OCI-LY7 (cell line): ENCODE data around the gene RNF183. TPM values are rescaled to one million over a fixed set of nuclear protein-coding genes. Genes with fewer than 3 reads are reported as not detected.

Experiments used
- BruUV-seq: library from RNA; stranded (reverse); fragments of 400-500 nt; replicated peaks from 2 replicates; lab custom pipeline; 2021; lab: Mats Ljungman, UMichigan
- CTCF ChIA-PET: fragments of 300-600 bp; sonication (Branson Sonifier 250); formaldehyde crosslinking; loops from one replicate; lab custom pipeline; 2022; ENCODE audit warnings: antibody characterized with exemption; ENCODE audit not compliant: unreplicated experiment; lab: Charles Lee
- POLR2A ChIA-PET: fragments of 300-600 bp; sonication (Branson Sonifier 250); formaldehyde crosslinking; loops from one replicate; lab custom pipeline; 2022; ENCODE audit warnings: antibody characterized with exemption; lab: Charles Lee
- DNase-seq: peaks from one replicate; pipeline ENCODE4 v3.0.0-alpha.2; 2015; ENCODE audit warnings: low spot score
- H2AFZ ChIP-seq: fragments of 200-600 bp; sonication (generic), shearing (Covaris generic); 2 replicates; pipeline ENCODE4 v1.6.1; 2014; ENCODE audit warnings: mild to moderate bottlenecking, antibody characterized with exemption, low read length, moderate library complexity
- H3K27ac ChIP-seq: fragments of 200-600 bp; sonication (generic); 2 replicates; pipeline ENCODE4 v1.5.1; 2014; ENCODE audit warnings: mixed run types, low read depth, mild to moderate bottlenecking, moderate library complexity, low read length, inconsistent platforms; ENCODE audit not compliant: poor library complexity, severe bottlenecking
- H3K36me3 ChIP-seq: fragments of 200-600 bp; sonication (generic); 2 replicates; pipeline ENCODE4 v1.6.1; 2014; ENCODE audit warnings: mild to moderate bottlenecking, antibody characterized with exemption, low read length, moderate library complexity, mixed read lengths; ENCODE audit not compliant: insufficient read depth
- H3K4me1 ChIP-seq: fragments of 200-600 bp; sonication (generic); 2 replicates; pipeline ENCODE4 v1.5.1; 2014; ENCODE audit warnings: mild to moderate bottlenecking, low read length; ENCODE audit not compliant: insufficient read depth, poor library complexity, severe bottlenecking
- H3K4me2 ChIP-seq: fragments of 200-600 bp; sonication (generic); 2 replicates; pipeline ENCODE4 v1.6.1; 2014; ENCODE audit warnings: mild to moderate bottlenecking, low read length
- H3K4me3 ChIP-seq: fragments of 200-600 bp; sonication (generic); 2 replicates; pipeline ENCODE4 v1.5.1; 2014; ENCODE audit warnings: mild to moderate bottlenecking, low read depth, low read length; ENCODE audit not compliant: poor library complexity, severe bottlenecking
- H3K79me2 ChIP-seq: fragments of 200-600 bp; sonication (generic); 2 replicates; pipeline ENCODE4 v1.6.1; 2016; ENCODE audit warnings: low read depth, mild to moderate bottlenecking, low read length, moderate library complexity, mixed read lengths; ENCODE audit not compliant: insufficient read depth
- H3K9me2 ChIP-seq: fragments of 200-600 bp; sonication (generic); 2 replicates; pipeline ENCODE4 v1.6.1; 2016; ENCODE audit warnings: mild to moderate bottlenecking, low read length, mixed read lengths; ENCODE audit not compliant: insufficient read depth
- H3K9me3 ChIP-seq: fragments of 200-600 bp; sonication (generic); 2 replicates; pipeline ENCODE4 v1.6.1; 2014; ENCODE audit warnings: mild to moderate bottlenecking, mixed run types, low read length, mixed read lengths
- H4K20me1 ChIP-seq: fragments of 200-600 bp; sonication (generic); 2 replicates; pipeline ENCODE4 v1.6.1; 2014; ENCODE audit warnings: mild to moderate bottlenecking, antibody characterized with exemption, low read length, moderate library complexity, mixed read lengths; ENCODE audit not compliant: insufficient read depth
- CTCF ChIP-seq: fragments of 200-600 bp; sonication (generic); conservative IDR thresholded peaks from 2 replicates; pipeline ENCODE4 v1.5.1; 2014; ENCODE audit warnings: mild to moderate bottlenecking, antibody characterized with exemption, low read length, moderate library complexity, mixed read lengths
- EZH2phosphoT487 ChIP-seq: fragments of 200-600 bp; sonication (generic); IDR thresholded peaks from 2 replicates; pipeline ENCODE4 v1.6.1; 2018; ENCODE audit warnings: low read depth, borderline replicate concordance, mild to moderate bottlenecking, mixed run types, antibody characterized with exemption, low read length, moderate library complexity, mixed read lengths
- intact Hi-C: fragments of 100-400 bp; cut with micrococcal nuclease; formaldehyde crosslinking; loops from one replicate; pipeline ENCODE4 v1.10.0; 2022; ENCODE audit not compliant: unreplicated experiment
- total RNA-seq, 2 experiments: library from RNA; depleted of rRNA in 1 of 2; stranded (reverse); fragments of >200 nt in 1 of 2; shearing (Covaris generic) in 1 of 2; gene quantifications; 2 replicates each; pipeline ENCODE4 v1.2.3, GENCODE V29; 2014 to 2022

RNF183 gene
- total RNA-seq, 2 experiments from 2014 or later = not detected

- Histone ChIP-seq H3K79me2 (no peaks in the 10 kb centered on the region), H4K20me1 (no peaks in the 10 kb centered on the region), H3K4me2 (no peak overlapping the region), H3K4me1 (peaks cover 5% of the 10 kb centered on the region), H3K9me3 (no peaks in the 10 kb centered on the region), H3K36me3 (no peaks in the 10 kb centered on the region), H3K9me2 (no peaks in the 10 kb centered on the region), H3K4me3 (no peak overlapping the region), H3K27ac (no peak overlapping the region), H2AFZ (no peak overlapping the region)
- intact Hi-C loops = no loop called here
- no peak for DNase-seq
- POLR2A ChIA-PET = interaction anchor here (0.5 to 1.1 kb wide), 5 partner anchors 10 to 914 kb away, joined by 3 to 5 read pairs (median 4); no protein-coding TSS in a partner anchor
- TF ChIP-seq EZH2phosphoT487 = no peak
- TF ChIP-seq CTCF = no peak
- BruUV-seq = no TSS peak
- CTCF ChIA-PET = no interaction called here
Observed at GRCh38 chr9:113345190-113345589, 42.0 kb upstream of the RNF183 start.

GRCh38 chr9:113343732-113344231 lies 40.6 kb upstream of the RNF183 start:
- no peaks in the 10 kb centered on the region for H3K36me3 ChIP-seq
- TF ChIP-seq CTCF = no peak
- TF ChIP-seq EZH2phosphoT487 = no peak
- no peaks in the 10 kb centered on the region for H3K79me2 ChIP-seq
- BruUV-seq = no TSS peak
- H3K4me2 ChIP-seq = no peak overlapping the region
- no peaks in the 10 kb centered on the region for H3K9me3 ChIP-seq
- CTCF ChIA-PET = no interaction called here
- H3K4me3 ChIP-seq = no peak overlapping the region
- DNase-seq = no peak
- no peak overlapping the region for H3K27ac ChIP-seq
- intact Hi-C loops = loop anchor here (5.0 kb wide), 1 partner anchor 59 kb away; the partner anchor contains the start of gene ALAD
- POLR2A ChIA-PET = interaction anchor here (1.0 kb wide), 2 partner anchors 15 to 69 kb away, joined by 4 to 6 read pairs; no protein-coding TSS in a partner anchor
- no peaks in the 10 kb centered on the region for H3K4me1 ChIP-seq
- no peaks in the 10 kb centered on the region for H4K20me1 ChIP-seq
- H2AFZ ChIP-seq = no peak overlapping the region
- H3K9me2 ChIP-seq = no peaks in the 10 kb centered on the region

- ChIA-PET CTCF (no interaction called here), POLR2A (no interaction called here)
- no TSS peak for BruUV-seq
- intact Hi-C loops = loop anchor here (5.0 kb wide), 1 partner anchor 60 kb away; the partner anchor contains the start of gene ALAD
- H3K36me3 ChIP-seq = no peaks in the 10 kb centered on the region
- H3K79me2 ChIP-seq = no peaks in the 10 kb centered on the region
- H2AFZ ChIP-seq = no peak overlapping the region
- no peak overlapping the region for H3K4me2 ChIP-seq
- DNase-seq = no peak
- H3K27ac ChIP-seq = no peak overlapping the region
- H3K4me1 ChIP-seq = no peaks in the 10 kb centered on the region
- no peaks in the 10 kb centered on the region for H3K9me3 ChIP-seq
- no peaks in the 10 kb centered on the region for H3K9me2 ChIP-seq
- H3K4me3 ChIP-seq = no peak overlapping the region
- H4K20me1 ChIP-seq = no peaks in the 10 kb centered on the region
- TF ChIP-seq CTCF (no peak), EZH2phosphoT487 (no peak)
Observed at GRCh38 chr9:113341712-113342410, 38.7 kb upstream of the RNF183 start.
